ENCODE measurements around the gene REXO5.
"Not testable (repeated sequence)": the region's sequence is repeated elsewhere in the genome, so short reads cannot be mapped to it uniquely, and the experiment has no call there.

The REXO5 gene

DNA sequence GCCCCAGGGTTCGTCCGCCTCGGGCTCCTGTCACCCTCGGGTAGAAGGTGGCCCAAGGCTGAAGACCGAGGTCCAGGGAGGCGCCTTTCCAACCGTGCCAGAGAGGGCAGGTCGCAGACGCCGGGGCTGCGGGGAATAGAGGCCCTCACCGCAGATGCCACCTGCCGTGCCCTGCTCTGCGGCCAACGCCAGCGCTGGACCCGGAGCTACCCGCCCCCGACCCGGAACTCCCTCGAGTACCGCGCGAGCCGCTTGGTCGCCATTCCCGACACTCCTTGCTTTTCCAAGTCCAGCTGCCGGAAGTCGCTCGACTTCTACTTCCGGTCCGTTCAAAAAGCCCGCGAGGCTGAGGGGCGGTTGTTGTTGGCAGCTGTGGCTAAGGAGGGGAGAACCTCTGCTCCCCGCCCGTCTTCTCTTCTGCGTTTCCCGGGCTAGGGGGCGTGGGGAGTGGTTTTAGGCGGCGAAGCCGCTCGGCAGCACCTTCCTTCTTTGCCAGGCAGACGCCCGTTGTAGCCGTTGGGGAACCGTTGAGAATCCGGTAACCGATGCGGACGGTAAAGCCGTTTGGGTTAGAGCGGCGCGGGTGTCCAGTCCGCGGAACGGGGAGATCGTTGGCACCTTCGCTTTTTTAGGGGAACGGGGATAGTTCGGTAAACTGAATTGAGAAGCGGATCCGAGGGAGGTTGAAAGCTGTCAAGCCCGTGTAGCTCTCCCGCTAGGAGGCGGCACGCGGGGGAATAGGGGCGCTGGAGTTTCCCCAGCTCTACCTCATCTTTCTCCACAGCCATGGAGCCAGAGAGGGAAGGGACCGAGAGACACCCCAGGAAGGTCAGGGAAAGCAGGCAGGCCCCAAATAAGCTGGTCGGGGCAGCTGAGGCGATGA, at the start of gene REXO5, which contains the start of gene ERI2:
Gene REXO5, plus strand, starts transcription at position 360 of the 883 bp plus-strand sequence. Its CDS starts 427 bp downstream, at position 787.
Gene ERI2, minus strand, starts transcription at position 305 of the 883 bp plus-strand sequence. Its CDS starts 42 bp downstream, at position 263.
- H3K36me3 ChIP-seq (ENCODE audit: insufficient read depth, low read length), result no peaks in the 10 kb centered on the region
- H3K9ac ChIP-seq (ENCODE audit: low read depth, low read length), result peak within 1 kb of the TSS; percentile 88
- H3K9me3 ChIP-seq (ENCODE audit: control insufficient read depth, insufficient read depth, low read length), result no peaks in the 10 kb centered on the region
- H3K4me1 ChIP-seq (ENCODE audit: insufficient read depth, low read length), result no peaks in the 10 kb centered on the region; the same call in 1 of the 2 replicates

DNA sequence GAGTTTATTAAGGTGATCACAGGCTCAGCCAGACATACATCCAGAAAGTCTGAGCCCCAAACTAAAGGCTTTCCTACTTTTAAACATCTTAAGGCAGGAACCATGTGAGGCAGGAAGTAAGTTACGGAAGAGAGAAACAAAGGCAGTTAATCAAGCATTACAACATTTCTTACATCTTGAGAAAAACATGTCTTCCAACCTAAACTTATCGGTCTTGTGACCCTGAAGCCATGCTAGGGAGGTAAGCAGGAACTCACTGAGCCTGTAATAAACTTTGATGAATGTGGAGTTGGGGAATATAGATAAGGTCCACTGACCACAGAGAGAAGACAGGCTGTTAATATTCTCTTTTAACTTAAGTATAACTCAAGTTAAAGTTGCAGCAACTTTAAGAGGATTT, 46.0 kb upstream of the REXO5 start:
- Histone ChIP-seq H3K9ac (ENCODE audit: low read depth, low read length) (no peak overlapping the region), H3K4me1 (ENCODE audit: insufficient read depth, low read length) (no peaks in the 10 kb centered on the region), H3K9me3 (ENCODE audit: control insufficient read depth, insufficient read depth, low read length) (no peaks in the 10 kb centered on the region), H3K36me3 (ENCODE audit: insufficient read depth, low read length) (no peaks in the 10 kb centered on the region)

- no peaks in the 10 kb centered on the region for H3K36me3 ChIP-seq (ENCODE audit: insufficient read depth, low read length)
Observed at GRCh38 chr16:20761175-20761574, 45.2 kb upstream of the REXO5 start.

GRCh38 chr16:20762404-20763123, 43.8 kb upstream of the REXO5 start:
- Histone ChIP-seq H3K36me3 (ENCODE audit: insufficient read depth, low read length) (no peaks in the 10 kb centered on the region), H3K4me1 (ENCODE audit: insufficient read depth, low read length) (no peaks in the 10 kb centered on the region), H3K9ac (ENCODE audit: low read depth, low read length) (no peak overlapping the region), H3K9me3 (ENCODE audit: control insufficient read depth, insufficient read depth, low read length) (no peaks in the 10 kb centered on the region)

More at GRCh38 chr16:20761175-20761574, 45.2 kb upstream of the REXO5 start:
- no peak overlapping the region for H3K9ac ChIP-seq (ENCODE audit: low read depth, low read length)
- H3K4me1 ChIP-seq (ENCODE audit: insufficient read depth, low read length), result no peaks in the 10 kb centered on the region
- no peaks in the 10 kb centered on the region for H3K9me3 ChIP-seq (ENCODE audit: control insufficient read depth, insufficient read depth, low read length)

DNA sequence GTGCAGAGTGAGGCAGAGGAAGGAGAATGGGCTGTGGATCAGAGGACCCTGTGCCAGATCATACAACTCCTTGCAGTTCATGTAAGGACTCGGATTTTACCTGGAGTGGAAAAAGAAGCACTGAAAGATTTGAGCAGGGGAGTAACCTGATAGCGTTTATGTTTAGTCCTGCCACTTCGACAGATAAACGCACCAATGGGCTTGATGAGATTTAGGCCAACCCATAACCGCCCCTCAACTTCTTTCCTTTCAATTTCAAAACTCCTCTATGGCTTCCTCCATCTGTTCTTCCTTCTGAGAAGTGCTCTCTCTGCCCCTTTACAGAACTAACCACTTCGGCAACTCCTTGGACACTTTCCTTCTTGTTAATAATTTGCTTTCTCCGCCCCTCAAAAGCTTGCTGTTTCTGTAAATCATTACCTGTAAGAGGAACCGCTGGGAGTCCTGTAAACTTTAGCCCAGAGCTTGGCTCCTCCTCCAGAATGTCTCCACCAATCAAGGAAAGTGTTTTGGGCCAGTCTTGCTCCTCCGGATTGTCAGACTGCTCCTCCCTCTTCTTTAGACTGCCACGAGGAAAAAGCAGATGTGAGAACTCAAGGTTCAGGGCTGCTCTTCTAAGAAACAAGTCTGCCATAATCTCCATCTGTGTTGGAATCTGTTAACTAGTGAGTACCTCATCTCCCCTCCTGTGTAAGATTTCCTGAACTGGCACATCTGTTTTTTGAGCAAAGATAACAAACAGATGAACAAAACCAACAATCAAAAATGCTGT, 42.7 kb upstream of the REXO5 start, which contains the start of gene ACSM3:
Gene ACSM3, plus strand, starts transcription at position 554 of the 772 bp plus-strand sequence. CDS start 6,021 bp downstream, outside the sequence.
- H3K9ac ChIP-seq (ENCODE audit: low read depth, low read length), result peak within 1 kb of the TSS; percentile 71; the same call in 1 of the 2 replicates
- H3K4me1 ChIP-seq (ENCODE audit: insufficient read depth, low read length), result no peaks in the 10 kb centered on the region
- H3K36me3 ChIP-seq (ENCODE audit: insufficient read depth, low read length), result no peaks in the 10 kb centered on the region
- no peaks in the 10 kb centered on the region for H3K9me3 ChIP-seq (ENCODE audit: control insufficient read depth, insufficient read depth, low read length)

DNA sequence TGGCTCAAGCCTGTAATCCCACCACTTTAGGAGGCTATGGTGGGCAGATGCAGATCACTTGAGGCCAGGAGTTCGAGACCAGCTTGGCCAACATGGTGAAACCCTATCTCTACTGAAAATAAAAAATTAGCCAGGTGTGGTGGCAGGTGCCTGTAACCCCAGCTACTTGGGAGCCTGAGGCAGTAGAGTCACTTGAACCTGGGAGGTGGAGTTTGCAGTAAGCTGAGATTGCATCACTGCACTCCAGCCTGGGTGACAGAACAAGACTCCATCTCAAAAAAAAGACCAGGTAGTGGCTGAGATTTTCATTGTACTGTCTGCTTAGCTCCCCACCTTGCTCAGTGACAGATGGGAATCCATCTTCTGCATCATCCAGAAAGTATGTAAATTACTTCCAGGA, 41.9 kb upstream of the REXO5 start:
- not testable (repeated sequence) for H3K9me3 ChIP-seq (ENCODE audit: control insufficient read depth, insufficient read depth, low read length); H3K9ac ChIP-seq (ENCODE audit: low read depth, low read length); H3K36me3 ChIP-seq (ENCODE audit: insufficient read depth, low read length); H3K4me1 ChIP-seq (ENCODE audit: insufficient read depth, low read length)

GRCh38 chr16:20765732-20766131, 40.6 kb upstream of the REXO5 start:
- Histone ChIP-seq H3K9me3 (ENCODE audit: control insufficient read depth, insufficient read depth, low read length) (no peaks in the 10 kb centered on the region), H3K9ac (ENCODE audit: low read depth, low read length) (no peak overlapping the region), H3K36me3 (ENCODE audit: insufficient read depth, low read length) (no peaks in the 10 kb centered on the region), H3K4me1 (ENCODE audit: insufficient read depth, low read length) (no peaks in the 10 kb centered on the region)

GRCh38 chr16:20766294-20766693, 40.0 kb upstream of the REXO5 start:
- no peaks in the 10 kb centered on the region for H3K36me3 ChIP-seq (ENCODE audit: insufficient read depth, low read length)
- H3K9me3 ChIP-seq (ENCODE audit: control insufficient read depth, insufficient read depth, low read length), result no peaks in the 10 kb centered on the region
- no peaks in the 10 kb centered on the region for H3K4me1 ChIP-seq (ENCODE audit: insufficient read depth, low read length)
- no peak overlapping the region for H3K9ac ChIP-seq (ENCODE audit: low read depth, low read length)

- H3K9ac ChIP-seq (ENCODE audit: low read depth, low read length), result no peak overlapping the region
Observed at GRCh38 chr16:20767577-20767976, 38.8 kb upstream of the REXO5 start.

DNA sequence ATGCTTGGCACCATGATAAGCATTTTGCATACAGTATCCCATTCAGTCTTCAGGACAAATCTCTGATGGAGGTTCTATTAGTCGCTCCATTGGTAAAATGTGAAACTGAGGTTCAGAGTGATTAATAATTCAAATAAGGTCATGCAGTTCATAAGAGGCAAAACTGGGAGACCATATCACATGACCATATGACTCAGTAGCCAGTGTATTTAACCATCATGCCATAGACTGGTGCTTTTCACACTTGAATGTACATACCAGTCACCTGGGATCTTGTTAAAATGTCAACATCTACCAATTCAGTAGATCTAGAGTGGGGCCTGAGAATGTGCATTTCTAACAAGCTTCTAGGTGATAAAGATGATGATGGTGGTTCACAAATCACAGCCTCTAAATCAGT, 38.2 kb upstream of the REXO5 start:
- Histone ChIP-seq H3K9me3 (ENCODE audit: control insufficient read depth, insufficient read depth, low read length) (no peaks in the 10 kb centered on the region), H3K36me3 (ENCODE audit: insufficient read depth, low read length) (no peaks in the 10 kb centered on the region), H3K9ac (ENCODE audit: low read depth, low read length) (no peak overlapping the region), H3K4me1 (ENCODE audit: insufficient read depth, low read length) (no peaks in the 10 kb centered on the region)

More at GRCh38 chr16:20767577-20767976, 38.8 kb upstream of the REXO5 start:
- H3K4me1 ChIP-seq (ENCODE audit: insufficient read depth, low read length), result no peaks in the 10 kb centered on the region
- no peaks in the 10 kb centered on the region for H3K36me3 ChIP-seq (ENCODE audit: insufficient read depth, low read length)
- H3K9me3 ChIP-seq (ENCODE audit: control insufficient read depth, insufficient read depth, low read length), result no peaks in the 10 kb centered on the region

- H3K36me3 ChIP-seq (ENCODE audit: insufficient read depth, low read length), result no peaks in the 10 kb centered on the region
- no peaks in the 10 kb centered on the region for H3K4me1 ChIP-seq (ENCODE audit: insufficient read depth, low read length)
- no peak overlapping the region for H3K9ac ChIP-seq (ENCODE audit: low read depth, low read length)
- H3K9me3 ChIP-seq (ENCODE audit: control insufficient read depth, insufficient read depth, low read length), result no peaks in the 10 kb centered on the region
Observed at GRCh38 chr16:20768818-20769217, 37.5 kb upstream of the REXO5 start.

DNA sequence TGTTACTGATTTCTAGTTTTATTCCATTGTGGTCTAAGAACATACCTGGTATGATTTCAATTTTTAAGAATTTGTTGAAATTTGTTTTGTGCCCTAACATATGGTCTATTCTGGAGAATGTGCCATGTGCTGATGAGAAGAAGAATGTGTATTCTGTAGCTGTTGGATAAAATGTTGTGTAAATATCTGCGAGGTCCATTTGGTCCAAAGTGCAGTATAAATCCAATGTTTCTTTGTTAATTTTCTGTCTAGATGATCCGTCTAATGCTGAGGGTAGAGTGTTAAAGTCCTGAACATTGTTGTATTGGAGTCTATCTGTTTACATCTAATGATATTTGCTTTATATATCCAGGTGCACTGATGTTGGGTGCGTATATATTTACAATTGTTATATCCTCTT, 32.6 kb upstream of the REXO5 start:
- no peaks in the 10 kb centered on the region for H3K9me3 ChIP-seq (ENCODE audit: control insufficient read depth, insufficient read depth, low read length)
- no peaks in the 10 kb centered on the region for H3K36me3 ChIP-seq (ENCODE audit: insufficient read depth, low read length)
- no peak overlapping the region for H3K9ac ChIP-seq (ENCODE audit: low read depth, low read length)
- no peaks in the 10 kb centered on the region for H3K4me1 ChIP-seq (ENCODE audit: insufficient read depth, low read length)

- Histone ChIP-seq H3K9ac (ENCODE audit: low read depth, low read length) (no peak overlapping the region), H3K4me1 (ENCODE audit: insufficient read depth, low read length) (no peaks in the 10 kb centered on the region), H3K9me3 (ENCODE audit: control insufficient read depth, insufficient read depth, low read length) (no peaks in the 10 kb centered on the region), H3K36me3 (ENCODE audit: insufficient read depth, low read length) (no peaks in the 10 kb centered on the region)
Observed at GRCh38 chr16:20774703-20775362, 31.5 kb upstream of the REXO5 start.

DNA sequence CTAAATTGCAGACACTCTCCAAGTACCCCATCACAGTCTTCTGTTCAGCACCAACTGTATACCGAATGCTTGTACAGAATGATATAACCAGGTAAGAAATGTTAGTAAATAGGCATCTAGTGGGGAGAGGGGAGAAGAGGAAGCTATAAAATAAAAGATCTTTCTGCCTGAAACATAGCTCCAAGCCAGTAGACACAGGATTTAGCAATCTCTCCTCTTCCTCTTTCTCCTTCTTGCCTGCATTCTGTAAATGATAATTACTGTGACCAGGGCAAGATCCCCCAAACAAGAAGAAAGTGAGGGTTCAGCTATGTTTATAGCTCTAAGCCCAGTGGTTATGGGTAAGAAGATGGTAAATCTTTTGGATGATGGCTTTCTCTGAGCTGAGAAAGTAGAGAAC, 24.6 kb upstream of the REXO5 start:
- H3K36me3 ChIP-seq (ENCODE audit: insufficient read depth, low read length), result no peaks in the 10 kb centered on the region
- H3K9ac ChIP-seq (ENCODE audit: low read depth, low read length), result no peak overlapping the region
- no peaks in the 10 kb centered on the region for H3K9me3 ChIP-seq (ENCODE audit: control insufficient read depth, insufficient read depth, low read length)
- H3K4me1 ChIP-seq (ENCODE audit: insufficient read depth, low read length), result no peaks in the 10 kb centered on the region

All from ES-I3 (cell line).